Naive thymus-derived CD4-positive, alpha-beta T cell (primary cell): Measurements from ENCODE around the gene STEAP3. TPM values are rescaled to one million over a fixed set of nuclear protein-coding genes. Genes with fewer than 3 reads are reported as not detected.
A peak's percentile ranks its signal among the peaks of the same experiment; 100 is the strongest.

ENCODE experiments used
- ATAC-seq: fragments of 150-1000 bp; cut with Tn5 transposase; 2 replicates; pipeline ENCODE4 v1.10.0; 2021; ENCODE audit warnings: mild to moderate bottlenecking, moderate library complexity
- CTCF ChIA-PET: fragments of 350-600 bp; sonication (Branson Sonifier 250); formaldehyde crosslinking; loops from one replicate; lab custom pipeline; 2021; ENCODE audit warnings: antibody characterized with exemption; lab: Charles Lee
- POLR2A ChIA-PET: fragments of 350-600 bp; sonication (Branson Sonifier 250); formaldehyde crosslinking; loops from one replicate; lab custom pipeline; 2021; ENCODE audit warnings: antibody characterized with exemption, inconsistent platforms; lab: Charles Lee
- DNase-seq, 9 donors: peaks; one replicate each; pipeline versions ENCODE4 v3.0.0 to v3.0.0-alpha.2; 2020 to 2022; ENCODE audit warnings: mixed read lengths in 1 of 9
- H3K27ac ChIP-seq: one replicate; pipeline ENCODE4 v1.7.0; 2013; ENCODE audit warnings: mild to moderate bottlenecking, low read depth, low read length, moderate library complexity
- H3K27me3 ChIP-seq, 2 donors: one replicate each; pipeline ENCODE4 v1.7.0; 2013; ENCODE audit warnings: low read length in 2 of 2, mild to moderate bottlenecking in 2 of 2, moderate library complexity in 2 of 2; ENCODE audit not compliant: control insufficient read depth in 2 of 2, insufficient read depth in 2 of 2
- H3K36me3 ChIP-seq, 3 experiments: 1 replicate in 2 of 3; 2 replicates in 1 of 3; pipeline ENCODE4 v1.7.0; 2013; ENCODE audit warnings: low read length in 3 of 3, mild to moderate bottlenecking in 3 of 3, moderate library complexity in 1 of 3; ENCODE audit not compliant: insufficient read depth in 3 of 3, control insufficient read depth in 2 of 3
- H3K4me1 ChIP-seq, 2 donors: one replicate each; pipeline ENCODE4 v1.7.0; 2013; ENCODE audit warnings: low read length in 2 of 2, mild to moderate bottlenecking in 2 of 2, moderate library complexity in 1 of 2; ENCODE audit not compliant: control insufficient read depth in 2 of 2, insufficient read depth in 2 of 2
- H3K4me3 ChIP-seq: 2 replicates; pipeline ENCODE4 v1.7.0; 2013; ENCODE audit warnings: mild to moderate bottlenecking, low read length
- H3K9me3 ChIP-seq, 3 experiments: 1 replicate in 2 of 3; 2 replicates in 1 of 3; pipeline ENCODE4 v1.7.0; 2013; ENCODE audit warnings: low read length in 3 of 3; ENCODE audit not compliant: control insufficient read depth in 2 of 3
- H3K27ac Mint-ChIP-seq, 9 donors: one replicate each; pipeline ENCODE4 v1.8.0; 2020 to 2022; ENCODE audit warnings: mixed read lengths in 9 of 9, mild to moderate bottlenecking in 8 of 9, moderate library complexity in 5 of 9, inconsistent platforms in 2 of 9
- H3K27me3 Mint-ChIP-seq, 5 donors: one replicate each; pipeline ENCODE4 v1.8.0; 2021 to 2022; ENCODE audit warnings: mixed read lengths in 5 of 5, mild to moderate bottlenecking in 1 of 5
- H3K36me3 Mint-ChIP-seq, 5 donors: one replicate each; pipeline ENCODE4 v1.8.0; 2020 to 2022; ENCODE audit warnings: mixed read lengths in 5 of 5, mild to moderate bottlenecking in 3 of 5, inconsistent platforms in 1 of 5
- H3K4me1 Mint-ChIP-seq, 7 donors: one replicate each; pipeline ENCODE4 v1.8.0; 2020 to 2022; ENCODE audit warnings: mixed read lengths in 7 of 7, mild to moderate bottlenecking in 3 of 7, inconsistent platforms in 1 of 7
- H3K4me3 Mint-ChIP-seq, 10 donors: one replicate each; pipeline ENCODE4 v1.8.0; 2020 to 2022; ENCODE audit warnings: mild to moderate bottlenecking in 10 of 10, mixed read lengths in 10 of 10, moderate library complexity in 6 of 10, inconsistent platforms in 2 of 10
- H3K9me3 Mint-ChIP-seq, 11 donors: one replicate each; pipeline ENCODE4 v1.8.0; 2020 to 2022; ENCODE audit warnings: mixed read lengths in 11 of 11, mild to moderate bottlenecking in 4 of 11, inconsistent platforms in 1 of 11, moderate library complexity in 1 of 11
- intact Hi-C, 2 donors: fragments of 100-400 bp; cut with micrococcal nuclease; formaldehyde crosslinking; loops; one replicate each; pipeline ENCODE4 v1.15.1; 2023
- polyA plus RNA-seq, 2 donors: library from polyadenylated mRNA; unstranded; fragments of 300-500 nt; fragmentation: Illumina TruSeq; gene quantifications; one replicate each; pipeline ENCODE4 v1.2.3, GENCODE V29; 2021
- total RNA-seq, 6 experiments: library from RNA in 5 of 6; stranded (reverse) in 5 of 6; gene quantifications; 1 replicate in 5 of 6; 2 replicates in 1 of 6; pipeline ENCODE4 v1.2.3 and lab custom pipeline; 2021 to 2026

The STEAP3 gene
- total and polyA plus RNA-seq, 7 experiments from 2014 or later, result 0.10 to 1.9 (median 0.16) TPM; not detected in 2

DNA sequence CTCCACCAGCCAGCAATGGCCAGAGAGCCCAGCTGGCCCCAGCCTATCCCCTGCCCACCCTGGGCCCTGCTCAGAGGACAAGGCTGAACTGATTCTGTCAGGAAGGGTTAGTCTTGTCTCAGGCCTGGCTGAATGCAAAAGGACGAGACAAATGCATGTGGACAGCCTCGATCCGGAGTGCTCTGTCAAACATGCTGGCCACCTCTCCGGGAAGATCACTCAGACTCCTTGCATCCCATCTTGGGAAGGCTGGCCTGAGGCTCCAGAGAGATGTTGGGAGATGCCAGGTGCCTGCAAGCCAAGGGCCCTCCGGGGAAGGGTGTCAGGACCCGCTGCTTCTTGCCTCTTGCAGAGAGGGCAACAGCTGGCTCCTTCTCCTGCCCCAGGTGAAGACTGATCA lies 44.9 kb upstream of the STEAP3 start:
- H3K4me1 Mint-ChIP-seq, result no peaks in the 10 kb centered on the region
- Histone ChIP-seq H3K4me1 (no peaks in the 10 kb centered on the region), H3K36me3 (no peaks in the 10 kb centered on the region), H3K27me3 (no peaks in the 10 kb centered on the region), H3K9me3 (no peaks in the 10 kb centered on the region), H3K27ac (no peak overlapping the region), H3K4me3 (no peak overlapping the region)
- ChIA-PET POLR2A (no interaction called here), CTCF (no interaction called here)
- no peaks in the 10 kb centered on the region for H3K9me3 Mint-ChIP-seq
- intact Hi-C loops, result no loop called here
- no peak for DNase-seq
- H3K27ac Mint-ChIP-seq, result no peak overlapping the region
- ATAC-seq, result no peak
- no peaks in the 10 kb centered on the region for H3K36me3 Mint-ChIP-seq
- no peaks in the 10 kb centered on the region for H3K27me3 Mint-ChIP-seq
- H3K4me3 Mint-ChIP-seq, result no peak overlapping the region

DNA sequence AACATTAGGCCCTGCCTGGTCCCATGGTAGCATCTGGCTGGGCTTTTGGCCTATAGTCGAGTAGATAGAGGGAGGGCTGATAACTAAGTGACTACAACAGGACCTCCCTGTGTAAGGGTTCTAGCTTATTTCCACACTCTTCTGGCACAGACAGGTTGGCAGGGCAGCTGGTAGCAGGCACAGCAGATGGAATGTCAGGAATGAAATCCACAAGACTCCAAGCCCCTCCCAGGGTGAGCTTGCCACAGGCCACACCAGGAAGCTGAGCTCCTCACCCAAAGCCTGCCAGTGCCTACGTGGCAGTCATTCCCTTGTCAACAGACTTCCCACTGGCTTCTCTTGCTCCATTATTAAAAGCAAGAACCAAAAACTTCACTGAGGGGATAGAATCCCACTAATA lies 44.4 kb upstream of the STEAP3 start:
- DNase-seq, result no peak
- POLR2A ChIA-PET, result no interaction called here
- H3K27ac Mint-ChIP-seq, result no peak overlapping the region
- no peaks in the 10 kb centered on the region for H3K9me3 ChIP-seq
- H3K27ac ChIP-seq, result no peak overlapping the region
- H3K4me1 Mint-ChIP-seq, result no peaks in the 10 kb centered on the region
- H3K36me3 ChIP-seq, result no peaks in the 10 kb centered on the region
- no peak for ATAC-seq
- H3K27me3 ChIP-seq, result no peaks in the 10 kb centered on the region
- CTCF ChIA-PET, result no interaction called here
- H3K9me3 Mint-ChIP-seq, result no peaks in the 10 kb centered on the region
- no peak overlapping the region for H3K4me3 Mint-ChIP-seq
- no peak overlapping the region for H3K4me3 ChIP-seq
- intact Hi-C loops, result no loop called here
- no peaks in the 10 kb centered on the region for H3K27me3 Mint-ChIP-seq
- no peaks in the 10 kb centered on the region for H3K36me3 Mint-ChIP-seq
- H3K4me1 ChIP-seq, result no peaks in the 10 kb centered on the region

DNA sequence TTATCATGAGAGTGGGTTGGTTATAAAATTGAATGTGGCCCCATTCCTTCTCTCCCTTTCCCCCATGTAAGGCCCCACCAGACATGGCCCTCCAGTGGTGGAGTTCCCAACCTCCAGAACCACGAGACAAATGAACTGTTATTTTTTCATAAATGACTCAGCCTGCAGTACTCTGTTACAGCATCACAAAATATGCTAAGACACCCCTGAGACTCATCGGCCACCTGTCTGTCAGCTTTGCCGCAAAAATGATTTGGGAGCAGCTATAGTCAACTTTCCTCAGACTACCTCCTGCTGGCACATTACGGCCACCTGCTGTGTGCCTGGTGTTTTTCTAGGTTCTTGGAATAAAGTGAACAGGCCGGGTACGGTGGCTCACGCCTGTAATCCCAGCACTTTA lies 43.6 kb upstream of the STEAP3 start:
- no peaks in the 10 kb centered on the region for H3K9me3 Mint-ChIP-seq
- Histone ChIP-seq H3K9me3 (no peaks in the 10 kb centered on the region), H3K4me1 (no peaks in the 10 kb centered on the region), H3K27me3 (no peaks in the 10 kb centered on the region), H3K4me3 (no peak overlapping the region), H3K27ac (no peak overlapping the region), H3K36me3 (no peaks in the 10 kb centered on the region)
- H3K27me3 Mint-ChIP-seq, result no peaks in the 10 kb centered on the region
- no peak overlapping the region for H3K27ac Mint-ChIP-seq
- ATAC-seq, result no peak
- H3K4me1 Mint-ChIP-seq, result no peaks in the 10 kb centered on the region
- POLR2A ChIA-PET, result no interaction called here
- DNase-seq, result no peak
- CTCF ChIA-PET, result no interaction called here
- no peaks in the 10 kb centered on the region for H3K36me3 Mint-ChIP-seq
- H3K4me3 Mint-ChIP-seq, result no peak overlapping the region
- intact Hi-C loops, result no loop called here

DNA sequence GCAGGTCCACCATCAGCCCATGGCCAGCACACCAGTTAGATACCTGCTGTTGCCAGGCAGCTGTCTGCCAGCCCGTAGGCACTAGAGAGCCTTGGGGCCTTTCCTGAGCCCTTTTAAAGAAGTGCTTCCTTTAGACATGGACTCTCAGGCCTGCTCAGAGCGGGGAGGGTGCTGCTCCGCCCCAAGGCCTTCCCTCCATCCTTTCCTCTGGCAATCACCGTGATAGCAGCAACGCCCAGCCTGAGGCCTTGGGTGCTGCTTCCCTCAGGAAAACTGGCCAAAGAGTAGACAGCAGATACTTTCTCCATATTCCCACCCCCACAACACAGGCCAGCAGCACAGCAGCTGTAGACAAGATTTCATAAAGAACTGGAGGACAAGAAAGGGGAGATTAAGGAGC lies 42.7 kb upstream of the STEAP3 start:
- H3K36me3 Mint-ChIP-seq, result no peaks in the 10 kb centered on the region
- CTCF ChIA-PET, result no interaction called here
- peak; percentile 16 for ATAC-seq

DNA sequence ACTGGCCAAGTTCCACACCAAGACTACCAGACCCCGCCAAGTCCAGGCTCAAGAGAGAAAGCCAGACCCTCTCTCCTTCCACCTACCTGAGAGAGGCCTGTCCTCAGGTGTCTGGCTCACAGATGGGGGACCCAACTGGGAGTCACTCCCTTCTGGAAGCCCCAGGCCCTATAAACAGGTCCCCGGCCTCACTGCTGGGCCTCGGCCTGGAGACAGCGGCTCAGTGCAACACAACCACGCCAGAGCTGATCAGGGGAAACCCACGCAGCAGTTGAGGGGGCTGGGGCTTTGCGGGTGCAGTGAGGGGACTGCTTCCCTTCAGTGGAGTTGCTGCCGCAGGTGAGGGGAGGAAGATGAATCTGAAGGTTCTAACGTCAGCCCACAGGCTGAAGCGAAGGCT lies 42.2 kb upstream of the STEAP3 start:
- intact Hi-C loops, result no loop called here
- no peaks in the 10 kb centered on the region for H3K36me3 Mint-ChIP-seq
- DNase-seq, result no peak
- no peaks in the 10 kb centered on the region for H3K9me3 ChIP-seq
- no peak overlapping the region for H3K27ac Mint-ChIP-seq
- H3K4me3 ChIP-seq, result no peak overlapping the region
- H3K27me3 ChIP-seq, result no peaks in the 10 kb centered on the region
- no peak for ATAC-seq
- peaks cover 0 to 6% (median 0%) of the 10 kb centered on the region in 5 donors for H3K27me3 Mint-ChIP-seq
- no peak overlapping the region for H3K4me3 Mint-ChIP-seq
- H3K9me3 Mint-ChIP-seq, result no peaks in the 10 kb centered on the region
- no peaks in the 10 kb centered on the region for H3K4me1 ChIP-seq
- POLR2A ChIA-PET, result no interaction called here
- no peaks in the 10 kb centered on the region for H3K4me1 Mint-ChIP-seq
- CTCF ChIA-PET, result no interaction called here
- no peak overlapping the region for H3K27ac ChIP-seq
- no peaks in the 10 kb centered on the region for H3K36me3 ChIP-seq

More for the DNA sequence above, 42.7 kb upstream of the STEAP3 start:
- intact Hi-C loops, result no loop called here
- Histone ChIP-seq H3K27ac (no peak overlapping the region), H3K9me3 (no peaks in the 10 kb centered on the region), H3K4me3 (no peak overlapping the region), H3K36me3 (no peaks in the 10 kb centered on the region), H3K4me1 (no peaks in the 10 kb centered on the region), H3K27me3 (no peaks in the 10 kb centered on the region)
- Mint-ChIP-seq H3K4me3 (no peak overlapping the region), H3K27ac (no peak overlapping the region), H3K9me3 (no peaks in the 10 kb centered on the region), H3K27me3 (peaks cover 0 to 1% (median 0%) of the 10 kb centered on the region in 5 donors), H3K4me1 (no peaks in the 10 kb centered on the region)
- DNase-seq, result no peak
- POLR2A ChIA-PET, result no interaction called here

DNA sequence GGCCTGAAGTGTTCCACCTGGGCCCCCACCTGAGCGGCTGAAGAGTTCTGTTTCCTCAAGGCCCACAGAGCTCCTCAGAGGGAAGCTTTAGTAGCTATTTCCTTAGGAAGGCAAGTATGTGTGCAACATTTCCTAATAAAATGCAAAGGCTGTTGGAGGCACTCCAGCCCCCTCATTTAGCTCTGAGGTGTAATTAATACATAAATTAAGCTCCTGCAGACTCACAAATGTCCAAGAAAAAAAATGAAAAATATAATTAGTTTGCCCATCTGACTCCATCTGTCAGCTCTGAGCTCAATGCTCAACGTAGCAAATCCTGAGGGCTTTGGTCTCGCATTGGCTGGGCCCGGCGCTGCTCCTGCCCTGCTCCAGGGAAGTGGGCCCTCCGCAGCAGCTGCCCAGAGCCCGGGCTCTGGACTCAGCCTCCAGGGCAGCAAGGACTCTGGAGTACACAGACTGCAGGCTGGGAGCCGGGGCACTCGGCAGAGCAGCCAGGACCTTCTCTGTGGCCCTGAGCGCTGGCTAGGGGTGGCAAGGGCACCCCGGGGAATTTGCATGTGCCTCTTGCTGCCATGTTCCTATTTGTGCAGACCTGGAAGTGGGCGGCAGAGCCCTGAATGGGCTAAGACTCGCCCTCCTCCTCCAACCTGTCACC lies 41.7 kb upstream of the STEAP3 start:
- ATAC-seq (no peak), DNase-seq (no peak)
- Mint-ChIP-seq H3K36me3 (no peaks in the 10 kb centered on the region), H3K4me1 (no peaks in the 10 kb centered on the region), H3K27me3 (peaks cover 0 to 10% (median 0%) of the 10 kb centered on the region in 5 donors), H3K4me3 (no peak overlapping the region), H3K9me3 (no peaks in the 10 kb centered on the region), H3K27ac (no peak overlapping the region)
- ChIA-PET POLR2A (no interaction called here), CTCF (no interaction called here)
- no peak overlapping the region for H3K4me3 ChIP-seq
- intact Hi-C loops, result no loop called here
- H3K9me3 ChIP-seq, result no peaks in the 10 kb centered on the region
- no peaks in the 10 kb centered on the region for H3K27me3 ChIP-seq
- no peaks in the 10 kb centered on the region for H3K4me1 ChIP-seq
- no peak overlapping the region for H3K27ac ChIP-seq
- H3K36me3 ChIP-seq, result no peaks in the 10 kb centered on the region

DNA sequence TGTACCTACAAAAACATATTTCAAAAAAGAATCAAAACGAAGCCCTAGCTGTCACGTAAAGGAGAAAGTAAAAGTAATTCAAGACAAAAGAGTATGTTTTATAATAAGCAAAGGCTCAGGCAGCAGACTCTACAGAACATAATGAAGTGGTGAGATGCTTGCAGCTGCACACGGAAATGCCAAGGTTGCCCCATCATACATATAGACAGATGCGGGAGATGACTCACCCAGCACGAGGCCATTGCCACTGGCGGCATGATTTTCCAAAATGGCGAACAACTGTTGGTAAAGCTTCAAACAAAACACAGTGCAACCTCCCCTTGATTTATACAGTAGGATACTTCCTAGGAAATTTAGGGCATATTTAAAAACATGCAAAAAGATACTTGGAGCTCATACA lies 39.1 kb upstream of the STEAP3 start:
- ATAC-seq (no peak), DNase-seq (no peak)
- H3K4me3 ChIP-seq, result no peak overlapping the region
- H3K4me1 Mint-ChIP-seq, result no peaks in the 10 kb centered on the region
- peaks cover 0 to 14% (median 4%) of the 10 kb centered on the region in 5 donors for H3K27me3 Mint-ChIP-seq
- no peak overlapping the region for H3K27ac Mint-ChIP-seq
- no peaks in the 10 kb centered on the region for H3K36me3 ChIP-seq
- H3K36me3 Mint-ChIP-seq, result no peaks in the 10 kb centered on the region
- H3K4me3 Mint-ChIP-seq, result no peak overlapping the region
- no peaks in the 10 kb centered on the region for H3K27me3 ChIP-seq
- H3K27ac ChIP-seq, result no peak overlapping the region
- H3K9me3 Mint-ChIP-seq, result no peaks in the 10 kb centered on the region
- ChIA-PET POLR2A (no interaction called here), CTCF (no interaction called here)
- no peaks in the 10 kb centered on the region for H3K4me1 ChIP-seq
- intact Hi-C loops, result no loop called here
- H3K9me3 ChIP-seq, result no peaks in the 10 kb centered on the region
